ENCODE data around the gene C16orf89.
"Not testable (repeated sequence)": the region's sequence is repeated elsewhere in the genome, so short reads cannot be mapped to it uniquely, and the experiment has no call there.

- not testable (repeated sequence) for TF ChIP-seq SIN3A (IDR thresholded peaks at IDR 0.05; ENCODE audit: borderline replicate concordance, low read depth, low read length); RCOR1 (IDR thresholded peaks at IDR 0.05; ENCODE audit: low read length); MXI1 (IDR thresholded peaks at IDR 0.05; ENCODE audit: low read depth, low read length); CTCF (IDR thresholded peaks at IDR 0.05); MAX (IDR thresholded peaks at IDR 0.05; ENCODE audit: low read depth); JUND (IDR thresholded peaks at IDR 0.05); ELF1 (IDR thresholded peaks at IDR 0.05); NFIC (IDR thresholded peaks at IDR 0.05; ENCODE audit: borderline replicate concordance); USF2 (IDR thresholded peaks at IDR 0.05; ENCODE audit: borderline replicate concordance, low read depth, low read length); REST (IDR thresholded peaks at IDR 0.05; ENCODE audit: low read depth, low read length); YY1 (IDR thresholded peaks at IDR 0.05; ENCODE audit: low read depth); RAD21 (IDR thresholded peaks at IDR 0.05; ENCODE audit: low read length); IRF3 (IDR thresholded peaks at IDR 0.05; ENCODE audit: low read depth, low read length); POLR2AphosphoS5 (IDR thresholded peaks at IDR 0.05; ENCODE audit: low read depth, low read length)
Measured at GRCh38 chr16:5085716-5086115, 20.0 kb upstream of the C16orf89 start.

All from SK-N-SH (cell line).